GM21825 (cell line): ENCODE results near the gene TIMM10B.
A peak's percentile ranks its signal among the peaks of the same experiment; 100 is the strongest.

ENCODE experiments used
- ATAC-seq: cut with Tn5 transposase; IDR thresholded peaks from one replicate; pipeline ENCODE4 v1.9.1; 2021; ENCODE audit warnings: mild to moderate bottlenecking, moderate library complexity; ENCODE audit not compliant: unreplicated experiment

TIMM10B gene

DNA sequence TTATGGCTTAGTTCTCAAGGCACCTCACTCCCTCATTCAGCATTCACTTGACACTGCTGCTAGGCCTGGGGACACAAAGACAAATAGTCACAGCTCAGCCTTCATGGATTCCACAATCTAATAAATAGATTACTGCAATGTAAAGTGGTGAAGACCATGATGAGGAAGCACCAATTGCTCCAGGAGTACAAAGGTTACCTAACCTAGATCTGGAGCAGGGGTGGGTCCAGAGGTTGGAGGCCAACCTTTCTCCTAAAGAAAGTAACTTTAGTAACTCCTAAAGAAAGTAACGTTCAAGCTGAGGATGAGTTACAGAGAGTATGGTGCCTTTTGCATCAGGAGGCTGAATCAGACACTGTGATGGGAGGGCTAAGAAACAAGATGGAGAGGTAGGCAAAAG is 11.7 kb upstream of the TIMM10B start:
- no peak for ATAC-seq

DNA sequence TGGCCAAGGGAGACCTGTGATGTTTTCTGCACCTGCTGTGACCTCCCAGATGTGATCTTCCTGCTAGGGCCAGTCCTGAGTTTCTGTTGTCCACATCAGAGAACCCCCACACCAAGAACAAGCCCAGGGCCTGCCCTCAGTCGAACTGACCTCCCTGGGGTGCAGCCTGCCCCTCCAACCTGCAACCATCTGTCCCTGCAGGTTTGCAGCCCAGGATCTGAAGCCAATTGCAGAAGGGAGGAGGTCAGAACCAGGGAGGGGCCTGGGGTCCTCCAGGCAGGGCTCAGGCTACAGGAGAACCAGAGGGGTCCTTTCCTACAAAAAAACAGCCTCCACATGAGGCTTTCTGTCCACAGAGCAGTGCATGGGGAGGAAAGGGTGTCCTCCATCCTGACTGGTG is 8.4 kb upstream of the TIMM10B start:
- ATAC-seq, result no peak

DNA sequence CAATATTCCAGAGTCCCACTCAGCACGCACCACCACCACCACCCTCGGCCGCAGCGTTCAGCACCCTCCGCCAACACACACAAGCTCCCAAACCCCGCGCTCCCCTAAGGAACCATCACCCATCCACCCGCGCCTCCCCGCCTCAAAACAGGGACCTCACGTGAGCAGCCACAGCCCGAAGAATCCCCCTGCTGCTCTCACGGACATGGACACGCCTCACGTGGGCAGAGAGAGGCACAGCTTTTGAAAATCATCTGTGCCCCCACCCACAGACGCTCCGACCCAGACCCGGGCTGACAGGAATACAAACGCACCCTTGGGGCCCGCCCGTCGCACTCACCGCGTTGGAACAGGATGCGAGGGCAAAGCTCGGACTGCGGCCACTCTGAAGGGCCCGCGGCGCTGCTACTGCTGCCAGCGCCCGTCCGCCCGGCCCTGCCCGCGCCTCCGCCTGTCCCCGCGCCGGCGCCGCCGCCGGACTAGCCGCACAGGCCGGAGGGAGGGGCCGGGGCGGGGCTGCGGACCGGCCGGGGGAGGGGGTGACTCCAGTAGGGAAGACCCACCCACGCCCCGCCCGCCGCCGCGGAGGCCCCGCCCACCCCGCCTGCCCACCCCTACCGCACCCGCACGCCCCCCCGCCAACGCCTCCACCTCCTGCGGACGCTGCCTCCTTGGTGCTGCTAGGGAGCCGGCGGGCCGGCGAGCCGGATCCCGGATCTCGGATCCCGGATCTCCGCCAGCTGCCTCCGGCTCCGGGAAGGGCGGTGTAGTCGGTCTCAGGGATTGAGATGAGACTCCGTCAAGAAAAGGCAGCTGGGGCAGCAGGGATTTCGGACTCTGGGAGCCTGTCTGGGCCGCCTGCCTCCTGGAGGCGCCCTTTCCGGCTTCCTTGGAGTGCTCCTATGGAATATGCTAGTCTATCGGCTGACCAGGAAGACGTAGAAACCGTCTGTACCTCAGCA is 7.6 kb upstream of the TIMM10B start, which contains the start of gene TRIM3:
TRIM3 (minus strand) TSS at position 491 of the 962 bp plus-strand sequence. CDS start 8,246 bp downstream, outside the sequence.
- ATAC-seq, result peak; percentile 63

GRCh38 chr11:6474413-6474792 is 6.9 kb upstream of the TIMM10B start:
- ATAC-seq, result no peak

- no peak for ATAC-seq
Measured at GRCh38 chr11:6474806-6475500, 6.3 kb upstream of the TIMM10B start.

- ATAC-seq, result no peak
Measured at GRCh38 chr11:6475936-6476335, 5.4 kb upstream of the TIMM10B start.

- no peak for ATAC-seq
Measured at GRCh38 chr11:6476571-6476970, 4.7 kb upstream of the TIMM10B start.

DNA sequence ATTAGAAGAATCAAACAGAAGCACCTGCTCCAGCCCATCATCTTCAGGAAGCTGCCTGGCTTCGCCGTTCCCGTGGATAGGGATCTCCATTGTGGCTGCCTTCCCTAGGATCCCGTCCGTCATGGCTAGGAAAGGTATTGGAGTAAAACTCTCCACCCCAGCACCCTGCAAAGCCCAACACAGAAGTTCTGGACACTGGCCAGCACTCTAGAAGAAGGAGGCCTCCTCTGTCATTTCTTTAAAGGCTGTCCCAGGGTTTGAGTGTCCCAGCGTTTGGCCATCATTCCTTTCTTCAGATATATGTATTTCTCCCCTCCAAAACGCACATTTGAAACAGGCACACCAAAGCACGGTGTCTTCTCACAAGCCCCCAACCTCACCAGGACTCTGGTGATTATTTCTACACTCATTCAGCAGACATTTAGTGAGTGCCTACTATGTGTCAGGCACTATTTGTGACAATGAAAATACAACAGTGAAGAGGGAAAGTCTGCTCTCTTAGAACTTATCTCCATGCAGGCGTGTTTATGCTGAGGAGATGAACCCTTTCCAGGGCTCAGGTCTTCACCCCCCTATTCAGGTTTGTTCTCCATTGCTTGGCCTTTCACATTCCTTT is 894 bp upstream of the TIMM10B start:
- no peak for ATAC-seq

GRCh38 chr11:6481924-6482275 is 599 bp downstream of the TIMM10B start:
- ATAC-seq, result no peak

- no peak for ATAC-seq
Measured at GRCh38 chr11:6482441-6482840, 1.1 kb downstream of the TIMM10B start.

- ATAC-seq, result no peak
Measured at GRCh38 chr11:6483015-6483414, 1.7 kb downstream of the TIMM10B start.

GRCh38 chr11:6485661-6486060 is 4.4 kb downstream of the TIMM10B start:
- no peak for ATAC-seq

GRCh38 chr11:6486256-6486655 is 5.0 kb downstream of the TIMM10B start:
- no peak for ATAC-seq

DNA sequence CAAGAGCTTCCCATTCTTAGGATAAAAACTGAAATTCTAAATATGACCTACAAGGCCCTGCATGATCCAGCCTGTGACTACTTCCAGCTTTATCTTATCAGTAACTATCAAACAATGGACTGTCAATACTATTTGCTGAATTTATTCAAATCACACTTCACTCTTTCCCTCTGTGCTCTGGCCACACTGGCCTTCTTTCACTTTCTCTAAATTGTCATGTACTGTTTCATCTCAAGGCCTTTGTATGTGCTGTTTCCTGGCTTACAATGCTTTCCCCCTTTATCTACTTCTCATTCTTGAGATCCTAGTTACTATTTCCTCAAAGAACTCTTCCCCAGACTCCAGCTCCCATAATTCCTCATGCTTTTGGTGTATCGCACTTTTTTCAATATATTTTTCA is 5.6 kb downstream of the TIMM10B start:
- ATAC-seq, result no peak

DNA sequence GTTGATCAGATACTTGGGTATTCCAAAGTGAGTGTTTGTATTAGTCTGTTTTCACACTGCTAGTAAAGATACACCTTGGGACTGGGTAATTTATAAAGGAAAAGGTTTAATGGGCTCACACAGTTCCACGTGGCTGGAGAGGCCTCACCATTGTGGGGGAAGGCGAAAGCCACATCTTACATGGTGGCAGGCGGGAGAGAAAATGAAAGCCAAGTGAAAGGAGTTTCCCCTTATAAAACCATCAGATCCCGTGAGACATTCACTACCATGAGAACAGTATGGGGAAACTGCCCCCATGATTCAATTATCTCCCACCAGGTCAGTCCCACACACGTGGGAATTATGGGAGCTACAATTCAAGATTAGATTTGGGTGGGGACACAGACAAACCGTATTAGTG is 7.0 kb downstream of the TIMM10B start:
- no peak for ATAC-seq

DNA sequence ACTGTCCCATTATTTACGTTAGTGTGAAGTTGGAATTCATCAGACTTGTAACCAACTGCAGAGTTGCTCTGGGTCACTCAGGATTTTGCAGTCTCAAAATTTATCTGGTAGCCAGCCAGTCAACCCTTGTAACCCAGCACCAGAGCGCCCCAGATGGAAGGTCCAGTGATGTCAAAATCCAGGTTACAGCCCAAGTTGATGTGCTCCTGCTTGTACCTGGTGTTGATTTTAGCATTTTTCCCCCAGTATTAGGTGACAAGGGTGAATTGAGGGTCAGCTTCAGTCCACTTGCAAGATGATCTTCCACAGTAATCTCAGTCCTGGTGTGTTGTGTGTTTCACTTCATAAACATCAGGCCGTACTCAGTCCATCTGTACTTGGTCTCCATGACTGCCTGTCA is 7.5 kb downstream of the TIMM10B start:
- no peak for ATAC-seq

GRCh38 chr11:6489306-6489705 is 8.0 kb downstream of the TIMM10B start:
- ATAC-seq, result no peak

DNA sequence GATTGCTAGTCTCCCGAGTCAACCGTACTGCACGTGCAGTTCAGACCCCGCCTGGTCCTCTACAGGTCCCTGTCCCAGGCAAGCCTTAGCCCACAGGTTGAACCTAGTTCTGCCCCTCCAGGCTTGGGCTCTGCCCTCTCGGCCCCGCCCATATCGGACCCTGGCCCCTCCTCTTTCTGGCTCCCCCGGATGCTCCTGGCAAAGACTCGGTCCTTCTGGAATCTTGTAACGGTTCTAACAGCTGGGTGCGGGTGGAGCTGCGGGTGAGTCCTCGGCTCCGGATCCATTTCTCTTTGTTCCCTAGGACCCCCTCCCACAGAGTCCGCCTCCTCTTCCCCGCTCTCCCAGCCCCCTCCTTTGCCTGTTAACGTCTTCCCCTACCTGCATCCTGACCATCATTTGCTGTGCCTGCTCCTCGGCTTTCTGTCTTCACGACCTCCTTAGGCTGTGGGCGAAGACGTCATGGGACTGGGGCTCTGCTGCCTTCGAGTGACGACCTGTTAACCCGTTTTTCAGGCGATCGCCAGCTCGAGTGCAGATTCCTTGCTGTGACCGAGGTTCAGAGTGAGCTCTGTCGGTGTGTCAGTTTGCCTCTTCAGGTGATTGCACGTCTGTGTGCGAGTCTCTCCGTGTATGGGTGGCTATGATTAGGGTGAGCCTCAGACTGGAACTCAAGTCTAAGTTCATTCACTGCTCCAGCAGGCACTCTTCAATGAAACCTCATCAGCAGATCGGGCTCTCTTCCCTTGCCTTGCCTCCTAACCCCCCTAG is 16.0 kb downstream of the TIMM10B start, which contains the start of gene DNHD1:
DNHD1 (plus strand) TSS at position 212 of the 771 bp plus-strand sequence. CDS start 936 bp downstream, outside the sequence.
- no peak for ATAC-seq

GRCh38 chr11:6498121-6498520 is 16.8 kb downstream of the TIMM10B start:
- ATAC-seq, result no peak

DNA sequence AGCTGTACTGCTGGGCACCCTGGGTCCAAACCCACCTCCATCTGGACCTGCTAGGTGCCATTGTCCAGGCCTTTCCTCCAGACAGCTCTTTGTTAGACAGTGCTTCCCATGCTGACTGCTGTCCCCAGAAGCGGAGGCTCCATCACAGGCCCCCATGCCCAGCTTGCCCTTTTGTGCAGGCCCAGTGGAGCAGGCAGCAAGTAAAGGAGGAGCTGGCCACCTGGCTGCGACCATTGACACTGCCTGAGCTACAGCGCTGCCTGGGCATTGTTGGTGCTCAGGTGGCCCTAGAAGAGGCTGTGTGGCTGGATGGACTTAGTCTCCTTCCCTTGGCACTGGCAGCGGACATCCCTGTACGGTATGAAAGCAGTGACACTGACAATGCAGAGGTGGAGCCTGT is 17.2 kb downstream of the TIMM10B start:
- no peak for ATAC-seq

DNA sequence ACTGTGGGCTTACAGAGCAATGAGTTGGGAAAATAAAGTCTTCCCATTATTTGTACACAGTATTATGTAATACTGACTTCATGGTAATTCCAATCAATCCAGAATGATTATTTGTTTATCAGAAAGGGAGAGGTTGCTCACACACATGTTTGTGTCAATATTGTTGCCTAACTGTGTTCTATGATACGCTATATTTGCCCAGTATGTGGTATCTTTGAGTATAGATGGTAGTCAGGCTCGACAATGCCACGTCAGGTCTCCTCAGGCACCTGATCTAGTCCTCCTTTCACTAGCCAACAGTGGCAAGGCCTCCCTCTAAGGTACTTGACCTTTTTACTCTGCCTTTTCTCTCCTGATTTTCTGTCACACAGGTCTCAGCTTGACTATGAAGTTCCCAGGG is 21.1 kb downstream of the TIMM10B start:
- ATAC-seq, result no peak
